Large intestine (tissue), 3 donors: ENCODE data around the gene CCND1. TPM values are rescaled to one million over a fixed set of nuclear protein-coding genes. Genes with fewer than 3 reads are reported as not detected.

Experiments
- DNase-seq, 2 donors: peaks; one replicate each; pipeline versions ENCODE4 v3.0.0 to v3.0.0-alpha.2; 2013
- H3K27ac ChIP-seq: one replicate; pipeline ENCODE4 v1.5.1; 2013; ENCODE audit warnings: low read length
- H3K27me3 ChIP-seq: 2 replicates; pipeline ENCODE4 v1.6.1; 2013; ENCODE audit warnings: low read length; ENCODE audit not compliant: control insufficient read depth, insufficient read depth
- H3K36me3 ChIP-seq: 2 replicates; pipeline ENCODE4 v1.6.1; 2013; ENCODE audit warnings: low read length; ENCODE audit not compliant: control insufficient read depth, insufficient read depth
- H3K4me1 ChIP-seq: one replicate; pipeline ENCODE4 v1.6.1; 2013; ENCODE audit warnings: low read length; ENCODE audit not compliant: control insufficient read depth, insufficient read depth
- H3K4me3 ChIP-seq: one replicate; pipeline ENCODE4 v1.5.1; 2013; ENCODE audit warnings: low read length
- H3K9me3 ChIP-seq: one replicate; pipeline ENCODE4 v1.6.1; 2013; ENCODE audit warnings: mild to moderate bottlenecking, low read depth, low read length, moderate library complexity; ENCODE audit not compliant: control insufficient read depth
- WGBS: methylation state at CpG from one replicate; pipeline ENCODE4 v1.1.5; 2013; ENCODE audit warnings: low lambda C conversion rate; ENCODE audit not compliant: insufficient coverage; 5-methylcytosine and 5-hydroxymethylcytosine counted together
- polyA plus RNA-seq: library from polyadenylated mRNA; unstranded; fragments of 120-200 nt; gene quantifications from one replicate; pipeline ENCODE4 v1.2.1, GENCODE V29; 2013

CCND1 gene
- polyA plus RNA-seq, 1 donor: 74.0 TPM

DNA sequence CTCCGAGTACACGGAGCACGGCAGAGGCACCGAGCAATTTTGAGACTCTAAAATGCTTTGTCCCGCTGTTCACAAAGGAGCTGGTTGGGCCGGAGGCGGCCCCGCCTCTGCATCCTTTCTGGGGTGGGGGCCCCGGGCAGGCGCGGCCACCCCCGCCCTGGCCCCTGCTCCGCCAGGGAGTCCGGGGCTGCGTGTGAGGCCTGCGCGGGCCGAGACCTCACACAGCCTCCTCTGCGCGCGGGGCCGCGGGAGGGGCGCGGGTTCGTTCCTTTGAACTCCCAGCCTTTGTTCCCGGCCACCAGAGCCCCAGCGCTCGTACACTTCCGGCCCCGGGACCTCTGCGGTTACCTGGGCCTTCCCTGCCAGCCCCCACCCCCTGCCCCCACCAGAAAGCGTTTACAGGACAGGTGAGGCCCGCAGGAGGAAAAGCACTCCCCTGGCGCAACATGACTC lies 61.3 kb downstream of the CCND1 start:
- no peaks in the 10 kb centered on the region for H3K36me3 ChIP-seq
- no CpG with 5 or more reads among the region's 35 CpGs for WGBS
- peaks cover 49% of the 10 kb centered on the region for H3K27me3 ChIP-seq
- H3K27ac ChIP-seq: no peak overlapping the region
- H3K4me3 ChIP-seq: no peak overlapping the region
- H3K9me3 ChIP-seq: peaks cover 4% of the 10 kb centered on the region
- DNase-seq: peak in 1 of 2 donors; percentile 67
- peaks cover 56% of the 10 kb centered on the region for H3K4me1 ChIP-seq

DNA sequence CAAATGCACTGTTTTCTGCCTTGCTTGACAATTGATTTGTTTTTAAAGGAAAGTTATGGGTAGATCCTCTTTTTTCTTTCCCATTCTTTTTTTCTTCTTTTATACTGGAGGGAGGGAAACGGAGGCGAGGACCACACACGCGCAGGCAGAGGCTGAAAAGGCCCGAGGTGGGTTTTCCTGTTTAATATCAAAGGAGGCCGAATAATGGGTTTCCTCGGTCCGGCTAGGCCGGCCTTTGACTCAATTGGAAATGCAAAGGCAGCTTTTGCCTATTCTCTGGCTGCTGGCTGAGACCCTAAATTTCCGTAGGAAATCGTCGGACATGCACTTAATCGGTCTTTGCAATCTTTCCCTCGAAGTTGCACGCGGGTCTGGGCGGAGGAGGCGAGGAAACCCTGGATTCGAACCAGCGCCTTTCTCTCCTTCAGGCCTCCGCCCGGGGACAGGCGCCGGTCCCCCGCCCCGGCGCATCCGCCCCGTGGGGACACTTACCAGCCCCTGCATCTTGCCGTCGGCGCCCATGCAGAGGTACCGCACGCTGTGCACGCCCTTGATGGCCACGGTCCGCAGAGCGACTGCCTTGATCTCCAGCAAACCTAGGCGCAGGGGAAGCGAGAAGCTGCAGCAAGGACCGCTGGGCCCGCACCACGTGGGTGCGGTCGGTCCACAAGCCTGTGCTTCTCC lies 62.0 kb downstream of the CCND1 start:
- no CpG with 5 or more reads among the region's 45 CpGs for WGBS
- H3K4me1 ChIP-seq: peaks cover 61% of the 10 kb centered on the region

DNA sequence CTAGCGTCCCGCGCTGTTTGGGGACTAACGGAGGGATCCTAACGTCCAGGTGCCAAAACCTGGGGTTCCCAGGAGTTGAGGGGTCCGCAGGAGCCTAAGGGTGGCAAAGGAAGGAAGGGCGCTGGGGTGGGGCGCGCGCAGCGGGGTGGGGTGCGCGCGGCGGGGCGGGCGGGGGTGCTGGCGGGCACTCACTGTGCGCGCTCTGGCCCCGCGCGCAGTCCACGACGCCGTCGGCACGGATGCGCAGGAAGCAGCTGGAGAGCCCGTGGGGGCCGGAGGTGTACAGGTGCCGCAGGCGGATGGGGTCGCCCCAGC lies 62.5 kb downstream of the CCND1 start:
- Histone ChIP-seq H3K4me3 (no peak overlapping the region), H3K27ac (no peak overlapping the region), H3K36me3 (no peaks in the 10 kb centered on the region), H3K4me1 (peaks cover 63% of the 10 kb centered on the region), H3K27me3 (peaks cover 49% of the 10 kb centered on the region), H3K9me3 (peaks cover 4% of the 10 kb centered on the region)
- WGBS: no CpG with 5 or more reads among the region's 34 CpGs
- no peak for DNase-seq

More for the DNA sequence above, 62.0 kb downstream of the CCND1 start:
- Histone ChIP-seq H3K9me3 (peaks cover 4% of the 10 kb centered on the region), H3K27ac (no peak overlapping the region), H3K27me3 (peaks cover 49% of the 10 kb centered on the region), H3K36me3 (no peaks in the 10 kb centered on the region), H3K4me3 (no peak overlapping the region)
- DNase-seq: peak in 1 of 2 donors; percentile 35

Other genes starting within 250 kb of the CCND1 start
- gene LINC01488, start 159.5 kb upstream of the CCND1 start, polyA plus RNA-seq: 0.09 TPM
- 24.1 TPM for gene LTO1, start 34.2 kb downstream of the CCND1 start, polyA plus RNA-seq
- 0.04 TPM for gene FGF19, start 62.9 kb downstream of the CCND1 start, polyA plus RNA-seq
- gene FGF4, start 134.2 kb downstream of the CCND1 start, polyA plus RNA-seq: 0.03 TPM
- not detected for gene FGF3, start 178.3 kb downstream of the CCND1 start, polyA plus RNA-seq